Measurements from ENCODE around the gene CCDC24.
A peak's percentile ranks its signal among the peaks of the same experiment; 100 is the strongest.

The CCDC24 gene

DNA sequence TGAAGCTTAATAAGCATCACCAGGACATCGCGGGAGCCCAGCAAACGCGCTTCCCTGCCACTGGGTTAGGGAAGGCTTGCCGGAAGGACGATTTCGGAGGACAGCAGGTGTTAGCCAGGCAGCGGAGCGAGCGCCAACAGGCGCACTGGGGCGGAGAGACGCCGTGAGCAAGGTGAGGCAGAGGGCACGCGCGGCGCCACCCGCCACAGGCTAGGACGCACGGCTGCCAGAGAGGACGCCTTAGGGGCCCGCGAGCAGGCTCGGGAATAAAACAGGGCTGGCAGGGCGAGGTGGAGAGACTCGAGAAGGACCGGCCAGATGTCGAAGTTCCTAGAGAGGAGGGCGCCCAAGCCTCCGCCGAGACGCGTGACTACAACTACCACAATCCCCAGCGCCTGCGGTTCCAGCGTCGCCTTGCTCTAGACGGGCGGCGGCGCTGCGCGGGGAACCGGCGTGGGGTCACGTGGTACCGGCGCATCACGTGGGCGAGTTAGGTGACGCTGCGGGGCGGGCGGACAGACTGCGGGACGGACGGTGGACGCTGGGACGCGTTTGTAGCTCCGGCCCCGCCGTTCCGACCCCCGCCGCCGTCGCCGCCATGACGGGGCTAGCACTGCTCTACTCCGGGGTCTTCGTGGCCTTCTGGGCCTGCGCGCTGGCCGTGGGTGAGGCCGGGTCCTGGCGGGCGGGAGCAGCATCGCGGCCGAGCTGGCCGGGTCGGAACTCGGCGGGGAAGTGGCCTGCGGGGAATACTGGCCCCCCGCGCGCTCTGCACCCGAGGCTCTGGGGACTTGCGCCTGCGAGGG is 16.8 kb upstream of the CCDC24 start, which contains the start of gene ATP6V0B:
ATP6V0B (plus strand) TSS at position 518 of the 806 bp plus-strand sequence; CDS start at position 599, 81 bp downstream.
- Histone ChIP-seq H3K9ac (ENCODE audit: low read length) (peak within 1 kb of the TSS; percentile 95), H3K79me2 (ENCODE audit: low read length) (peaks cover 54% of the 10 kb centered on the region), H3K4me3 (ENCODE audit: low read length) (peak within 1 kb of the TSS; percentile 96), H2AFZ (ENCODE audit: low read length) (peak within 1 kb of the TSS; percentile 87), H3K36me3 (replicated peaks; ENCODE audit: insufficient read depth, low read length) (0 out of 2 replicates have a peak, but pooled peaks cover 3% of the 10 kb centered on the region), H3K4me1 (ENCODE audit: low read length) (peaks cover 40% of the 10 kb centered on the region), H3K27me3 (replicated peaks; ENCODE audit: insufficient read depth, low read length) (no peaks in the 10 kb centered on the region), H3K9me3 (replicated peaks; ENCODE audit: insufficient read depth, low read length) (no peaks in the 10 kb centered on the region), H3K9me2 (replicated peaks; ENCODE audit: insufficient read depth, low read length) (no peaks in the 10 kb centered on the region), H4K20me1 (ENCODE audit: insufficient read depth, low read length) (peaks cover 4% of the 10 kb centered on the region; the same call in 1 of the 2 replicates), H3K27ac (ENCODE audit: low read length) (peak within 1 kb of the TSS; percentile 79), H3K4me2 (ENCODE audit: low read depth, low read length) (peak within 1 kb of the TSS; percentile 96), H3F3A (ENCODE audit: insufficient read depth, low read length) (peaks cover 27% of the 10 kb centered on the region)
- DNase-seq, result peak; percentile 96
- TF ChIP-seq EZH2 (optimal IDR thresholded peaks at IDR 0.05; ENCODE audit: low read depth, low read length) (no peak), CTCF (IDR thresholded peaks at IDR 0.05; ENCODE audit: low read length) (0 out of 2 replicates have a peak, but pooled peaks have one; percentile 6)

- H3K79me2 ChIP-seq (ENCODE audit: low read length), result peaks cover 56% of the 10 kb centered on the region
- H3K4me1 ChIP-seq (ENCODE audit: low read length), result peaks cover 44% of the 10 kb centered on the region
- H3K27ac ChIP-seq (ENCODE audit: low read length), result peak overlapping the region; percentile 79; the same call in 1 of the 2 replicates
These were observed 16.0 kb upstream of the CCDC24 start for GRCh38 chr1:43975249-43975961.

DNA sequence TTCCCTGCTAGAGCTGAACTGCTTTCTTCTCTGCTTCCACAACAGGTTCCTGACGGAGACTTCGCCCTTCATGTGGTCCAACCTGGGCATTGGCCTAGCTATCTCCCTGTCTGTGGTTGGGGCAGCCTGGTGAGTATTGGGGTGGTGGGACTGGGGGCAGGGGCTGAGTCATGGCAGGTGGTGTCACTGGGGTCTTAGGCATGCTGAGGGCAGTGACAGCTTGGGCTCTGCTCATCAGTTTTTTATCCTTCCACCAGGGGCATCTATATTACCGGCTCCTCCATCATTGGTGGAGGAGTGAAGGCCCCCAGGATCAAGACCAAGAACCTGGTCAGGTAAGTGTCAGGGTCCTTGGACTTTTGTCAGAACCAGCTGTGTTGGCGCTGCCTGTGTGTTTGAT is 15.4 kb upstream of the CCDC24 start:
- Histone ChIP-seq H3K9me2 (replicated peaks; ENCODE audit: insufficient read depth, low read length) (no peaks in the 10 kb centered on the region), H3K9ac (ENCODE audit: low read length) (peak overlapping the region; percentile 95; the same call in 1 of the 2 replicates), H3K27me3 (replicated peaks; ENCODE audit: insufficient read depth, low read length) (no peaks in the 10 kb centered on the region), H3K9me3 (replicated peaks; ENCODE audit: insufficient read depth, low read length) (no peaks in the 10 kb centered on the region), H3F3A (ENCODE audit: insufficient read depth, low read length) (peaks cover 27% of the 10 kb centered on the region), H3K4me1 (ENCODE audit: low read length) (peaks cover 39% of the 10 kb centered on the region), H3K4me2 (ENCODE audit: low read depth, low read length) (peak overlapping the region; percentile 87), H3K27ac (ENCODE audit: low read length) (no peak overlapping the region), H2AFZ (ENCODE audit: low read length) (no peak overlapping the region), H3K79me2 (ENCODE audit: low read length) (peaks cover 53% of the 10 kb centered on the region), H3K4me3 (ENCODE audit: low read length) (peak overlapping the region; percentile 96), H3K36me3 (replicated peaks; ENCODE audit: insufficient read depth, low read length) (0 out of 2 replicates have a peak, but pooled peaks cover 3% of the 10 kb centered on the region), H4K20me1 (ENCODE audit: insufficient read depth, low read length) (peaks cover 4% of the 10 kb centered on the region; the same call in 1 of the 2 replicates)
- TF ChIP-seq EZH2phosphoT487 (IDR thresholded peaks at IDR 0.05; ENCODE audit: low read length), result no peak
- TF ChIP-seq EZH2 (optimal IDR thresholded peaks at IDR 0.05; ENCODE audit: low read depth, low read length), result no peak
- TF ChIP-seq CTCF (IDR thresholded peaks at IDR 0.05; ENCODE audit: low read length), result no peak
- DNase-seq, result no peak

More at GRCh38 chr1:43975249-43975961, 16.0 kb upstream of the CCDC24 start:
- Histone ChIP-seq H3K9me3 (replicated peaks; ENCODE audit: insufficient read depth, low read length) (no peaks in the 10 kb centered on the region), H3K4me3 (ENCODE audit: low read length) (peak overlapping the region; percentile 96), H3F3A (ENCODE audit: insufficient read depth, low read length) (peaks cover 27% of the 10 kb centered on the region), H3K9ac (ENCODE audit: low read length) (peak overlapping the region; percentile 95), H3K27me3 (replicated peaks; ENCODE audit: insufficient read depth, low read length) (no peaks in the 10 kb centered on the region), H2AFZ (ENCODE audit: low read length) (peak overlapping the region; percentile 87), H3K9me2 (replicated peaks; ENCODE audit: insufficient read depth, low read length) (no peaks in the 10 kb centered on the region), H3K4me2 (ENCODE audit: low read depth, low read length) (peak overlapping the region; percentile 87), H3K36me3 (replicated peaks; ENCODE audit: insufficient read depth, low read length) (0 out of 2 replicates have a peak, but pooled peaks cover 3% of the 10 kb centered on the region), H4K20me1 (ENCODE audit: insufficient read depth, low read length) (peaks cover 4% of the 10 kb centered on the region; the same call in 1 of the 2 replicates)
- DNase-seq, result no peak
- TF ChIP-seq EZH2 (optimal IDR thresholded peaks at IDR 0.05; ENCODE audit: low read depth, low read length) (no peak), CTCF (IDR thresholded peaks at IDR 0.05; ENCODE audit: low read length) (no peak), EZH2phosphoT487 (IDR thresholded peaks at IDR 0.05; ENCODE audit: low read length) (no peak)

All from MM.1S (cell line).